ENCODE results near the gene AMBRA1.
"Not testable (repeated sequence)": the region's sequence is repeated elsewhere in the genome, so short reads cannot be mapped to it uniquely, and the experiment has no call there.

AMBRA1 gene

GRCh38 chr11:46374815-46375214 is 219.0 kb downstream of the AMBRA1 start:
- H3K9me3 ChIP-seq (ENCODE audit: insufficient read depth, low read length, severe bottlenecking): no peaks in the 10 kb centered on the region
- H3K4me1 ChIP-seq (ENCODE audit: insufficient read depth, low read length): no peaks in the 10 kb centered on the region
- no peak overlapping the region for H3K4me2 ChIP-seq (ENCODE audit: insufficient read depth, low read length)
- DNase-seq (no peak), ATAC-seq (ENCODE audit: insufficient read depth, low read depth) (no peak)
- peaks cover 88% of the 10 kb centered on the region for H3K36me3 ChIP-seq (ENCODE audit: insufficient read depth, low read length)
- no peak overlapping the region for H3K9ac ChIP-seq (ENCODE audit: low read depth, low read length)
- peaks cover 28% of the 10 kb centered on the region for H4K20me1 ChIP-seq (ENCODE audit: insufficient read depth, low read length)
- no peak overlapping the region for H2AFZ ChIP-seq (ENCODE audit: low read depth, low read length)
- H3K4me3 ChIP-seq (ENCODE audit: low read depth in 1 of 2, low read length in 2 of 2): no peak overlapping the region
- TF ChIP-seq EZH2 (IDR thresholded peaks at IDR 0.05; ENCODE audit: borderline replicate concordance, low read depth, low read length, severe bottlenecking): no peak
- no peak for TF ChIP-seq CTCF (IDR thresholded peaks at IDR 0.05; ENCODE audit: borderline replicate concordance, extremely low read depth, low read length, poor library complexity, severe bottlenecking)
- no peaks in the 10 kb centered on the region for H3K27me3 ChIP-seq (ENCODE audit: insufficient read depth, low read length, poor library complexity)
- H3K27ac ChIP-seq (ENCODE audit: low read length): no peak overlapping the region
- 0 out of 2 replicates have a peak, but pooled peaks cover 4% of the 10 kb centered on the region for H3K79me2 ChIP-seq (ENCODE audit: insufficient read depth, low read length)

- peaks cover 24% of the 10 kb centered on the region for H4K20me1 ChIP-seq (ENCODE audit: insufficient read depth, low read length)
- H3K27me3 ChIP-seq (ENCODE audit: insufficient read depth, low read length, poor library complexity): no peaks in the 10 kb centered on the region
- H3K36me3 ChIP-seq (ENCODE audit: insufficient read depth, low read length): peaks cover 95% of the 10 kb centered on the region
- no peak overlapping the region for H3K9ac ChIP-seq (ENCODE audit: low read depth, low read length)
- H3K4me1 ChIP-seq (ENCODE audit: insufficient read depth, low read length): no peaks in the 10 kb centered on the region
- H3K79me2 ChIP-seq (ENCODE audit: insufficient read depth, low read length): peaks cover 10% of the 10 kb centered on the region; the same call in 1 of the 2 replicates
- TF ChIP-seq EZH2 (IDR thresholded peaks at IDR 0.05; ENCODE audit: borderline replicate concordance, low read depth, low read length, severe bottlenecking): no peak
- TF ChIP-seq CTCF (IDR thresholded peaks at IDR 0.05; ENCODE audit: borderline replicate concordance, extremely low read depth, low read length, poor library complexity, severe bottlenecking): no peak
- DNase-seq: no peak
- no peak overlapping the region for H2AFZ ChIP-seq (ENCODE audit: low read depth, low read length)
- no peak for ATAC-seq (ENCODE audit: insufficient read depth, low read depth)
- no peaks in the 10 kb centered on the region for H3K9me3 ChIP-seq (ENCODE audit: insufficient read depth, low read length, severe bottlenecking)
- no peak overlapping the region for H3K4me2 ChIP-seq (ENCODE audit: insufficient read depth, low read length)
- H3K27ac ChIP-seq (ENCODE audit: low read length): no peak overlapping the region
- no peak overlapping the region for H3K4me3 ChIP-seq (ENCODE audit: low read depth in 1 of 2, low read length in 2 of 2)
These were observed 219.8 kb downstream of the AMBRA1 start for GRCh38 chr11:46373787-46374740.

GRCh38 chr11:46372501-46372900 is 221.3 kb downstream of the AMBRA1 start:
- H3K9ac ChIP-seq (ENCODE audit: low read depth, low read length); DNase-seq; H3K4me2 ChIP-seq (ENCODE audit: insufficient read depth, low read length); H3K27me3 ChIP-seq (ENCODE audit: insufficient read depth, low read length, poor library complexity); H3K9me3 ChIP-seq (ENCODE audit: insufficient read depth, low read length, severe bottlenecking); H3K4me1 ChIP-seq (ENCODE audit: insufficient read depth, low read length); H3K27ac ChIP-seq (ENCODE audit: low read length); ATAC-seq (ENCODE audit: insufficient read depth, low read depth); H3K4me3 ChIP-seq (ENCODE audit: low read depth in 1 of 2, low read length in 2 of 2); H2AFZ ChIP-seq (ENCODE audit: low read depth, low read length): not testable (repeated sequence)
- Histone ChIP-seq H4K20me1 (ENCODE audit: insufficient read depth, low read length) (peaks cover 26% of the 10 kb centered on the region), H3K36me3 (ENCODE audit: insufficient read depth, low read length) (peaks cover 95% of the 10 kb centered on the region), H3K79me2 (ENCODE audit: insufficient read depth, low read length) (peaks cover 21% of the 10 kb centered on the region)

GRCh38 chr11:46372086-46372485 is 221.7 kb downstream of the AMBRA1 start:
- Histone ChIP-seq H2AFZ (ENCODE audit: low read depth, low read length) (no peak overlapping the region), H3K9ac (ENCODE audit: low read depth, low read length) (no peak overlapping the region), H3K27ac (ENCODE audit: low read length) (no peak overlapping the region), H3K4me3 (ENCODE audit: low read depth in 1 of 2, low read length in 2 of 2) (no peak overlapping the region), H3K36me3 (ENCODE audit: insufficient read depth, low read length) (peaks cover 93% of the 10 kb centered on the region), H3K9me3 (ENCODE audit: insufficient read depth, low read length, severe bottlenecking) (no peaks in the 10 kb centered on the region), H3K27me3 (ENCODE audit: insufficient read depth, low read length, poor library complexity) (no peaks in the 10 kb centered on the region), H3K79me2 (ENCODE audit: insufficient read depth, low read length) (peaks cover 23% of the 10 kb centered on the region), H4K20me1 (ENCODE audit: insufficient read depth, low read length) (peaks cover 29% of the 10 kb centered on the region), H3K4me1 (ENCODE audit: insufficient read depth, low read length) (no peaks in the 10 kb centered on the region), H3K4me2 (ENCODE audit: insufficient read depth, low read length) (no peak overlapping the region)
- TF ChIP-seq CTCF (IDR thresholded peaks at IDR 0.05; ENCODE audit: borderline replicate concordance, extremely low read depth, low read length, poor library complexity, severe bottlenecking): no peak
- TF ChIP-seq EZH2 (IDR thresholded peaks at IDR 0.05; ENCODE audit: borderline replicate concordance, low read depth, low read length, severe bottlenecking): no peak
- ATAC-seq (ENCODE audit: insufficient read depth, low read depth) (no peak), DNase-seq (no peak)

DNA sequence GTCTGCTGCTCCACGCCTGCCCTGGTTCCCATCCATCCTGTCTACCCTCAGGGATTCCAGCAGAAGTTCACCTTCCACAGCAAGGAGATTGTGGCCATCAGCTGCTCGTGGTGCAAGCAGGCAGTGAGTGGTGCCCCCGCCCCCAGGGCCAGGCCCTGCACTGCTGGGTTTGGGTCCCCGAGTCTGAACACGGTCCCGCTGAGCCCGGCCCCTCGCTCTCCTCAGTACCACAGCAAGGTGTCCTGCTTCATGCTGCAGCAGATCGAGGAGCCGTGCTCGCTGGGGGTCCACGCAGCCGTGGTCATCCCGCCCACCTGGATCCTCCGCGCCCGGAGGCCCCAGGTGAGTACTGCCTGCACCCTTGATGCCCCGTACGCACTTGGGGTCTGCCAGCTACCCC is 222.6 kb downstream of the AMBRA1 start:
- not testable (repeated sequence) for H3K4me1 ChIP-seq (ENCODE audit: insufficient read depth, low read length); H3K4me3 ChIP-seq (ENCODE audit: low read depth in 1 of 2, low read length in 2 of 2); H2AFZ ChIP-seq (ENCODE audit: low read depth, low read length); H3K9ac ChIP-seq (ENCODE audit: low read depth, low read length); H3K4me2 ChIP-seq (ENCODE audit: insufficient read depth, low read length); DNase-seq; H3K27me3 ChIP-seq (ENCODE audit: insufficient read depth, low read length, poor library complexity); H3K27ac ChIP-seq (ENCODE audit: low read length); H3K9me3 ChIP-seq (ENCODE audit: insufficient read depth, low read length, severe bottlenecking); ATAC-seq (ENCODE audit: insufficient read depth, low read depth)
- H3K36me3 ChIP-seq (ENCODE audit: insufficient read depth, low read length): peaks cover 92% of the 10 kb centered on the region
- peaks cover 31% of the 10 kb centered on the region for H3K79me2 ChIP-seq (ENCODE audit: insufficient read depth, low read length)
- peaks cover 37% of the 10 kb centered on the region for H4K20me1 ChIP-seq (ENCODE audit: insufficient read depth, low read length)
